SK-MEL-5 (cell line): ENCODE measurements around the gene MFAP5. TPM values are rescaled to one million over a fixed set of nuclear protein-coding genes. Genes with fewer than 3 reads are reported as not detected.
A peak's percentile ranks its signal among the peaks of the same experiment; 100 is the strongest.

ENCODE experiments used
- DNase-seq: peaks from one replicate; pipeline ENCODE4 v3.0.0-alpha.2; 2016; ENCODE audit warnings: low read depth, low spot score
- in situ Hi-C: cut with HindIII; loops from 2 replicates; pipeline ENCODE4 v1.10.0; 2016; ENCODE audit warnings: low sequenced_read_pairs, high pct_unique_total_duplicates, low pct_unique_long_range_greater_than_20kb
- polyA plus RNA-seq, 2 experiments: library from polyadenylated mRNA; depleted of rRNA; stranded (reverse); fragments of >200 nt; gene quantifications; 2 replicates each; pipeline ENCODE4 v1.2.3, GENCODE V29; 2015
- total RNA-seq: library from RNA; depleted of rRNA; stranded (reverse); fragments of >200 nt; shearing (Covaris generic); gene quantifications from 2 replicates; pipeline ENCODE4 v1.2.3, GENCODE V29; 2014; rRNA removed

MFAP5 gene
- total RNA-seq: not detected in 2 replicates
- 0.07 TPM in 1 of 2 replicates, not detected in the other for polyA plus RNA-seq (2015; cell fraction: cytosol; rRNA removed)
- polyA plus RNA-seq (2015; cell fraction: nucleus; rRNA removed): not detected in 2 replicates

GRCh38 chr12:8662593-8662992, at the start of gene MFAP5:
Gene MFAP5, minus strand, starts transcription at chr12:8662826. Its CDS starts 722 bp downstream, at chr12:8662104.
- in situ Hi-C loops: no loop called here

GRCh38 chr12:8709124-8709830, 46.7 kb upstream of the MFAP5 start:
- in situ Hi-C loops: no loop called here
- DNase-seq: peak; percentile 26

More at GRCh38 chr12:8662593-8662992, at the start of gene MFAP5:
- no peak for DNase-seq

- DNase-seq: no peak
- in situ Hi-C loops: no loop called here
Observed at GRCh38 chr12:8702159-8702558, 39.5 kb upstream of the MFAP5 start.

GRCh38 chr12:8701046-8701660, 38.5 kb upstream of the MFAP5 start:
- no peak for DNase-seq
- in situ Hi-C loops: no loop called here

GRCh38 chr12:8699714-8700113, 37.1 kb upstream of the MFAP5 start:
- in situ Hi-C loops: no loop called here
- no peak for DNase-seq

- in situ Hi-C loops: no loop called here
- DNase-seq: no peak
Observed at GRCh38 chr12:8698879-8699278, 36.3 kb upstream of the MFAP5 start.

- in situ Hi-C loops: no loop called here
- DNase-seq: peak; percentile 57
Observed at GRCh38 chr12:8698132-8698851, 35.7 kb upstream of the MFAP5 start.

- in situ Hi-C loops: no loop called here
- peak; percentile 81 for DNase-seq
Observed at GRCh38 chr12:8697476-8698131, 35.0 kb upstream of the MFAP5 start, which contains the start of gene RIMKLB. Gene RIMKLB, plus strand, starts transcription at chr12:8697991. Its CDS starts 15,876 bp downstream, at chr12:8713867.

GRCh38 chr12:8697120-8697475, 34.5 kb upstream of the MFAP5 start:
- in situ Hi-C loops: no loop called here
- DNase-seq: peak; percentile 54

GRCh38 chr12:8696442-8697090, 33.9 kb upstream of the MFAP5 start:
- no peak for DNase-seq
- in situ Hi-C loops: no loop called here

- in situ Hi-C loops: no loop called here
- no peak for DNase-seq
Observed at GRCh38 chr12:8695116-8695515, 32.5 kb upstream of the MFAP5 start.

GRCh38 chr12:8692573-8692972, 29.9 kb upstream of the MFAP5 start:
- no peak for DNase-seq

GRCh38 chr12:8689681-8690080, 27.1 kb upstream of the MFAP5 start:
- in situ Hi-C loops: no loop called here
- no peak for DNase-seq

More at GRCh38 chr12:8692573-8692972, 29.9 kb upstream of the MFAP5 start:
- in situ Hi-C loops: no loop called here

- in situ Hi-C loops: no loop called here
- DNase-seq: peak; percentile 93
Observed at GRCh38 chr12:8687846-8688601, 25.4 kb upstream of the MFAP5 start.

- in situ Hi-C loops: no loop called here
Observed at GRCh38 chr12:8685051-8685450, 22.4 kb upstream of the MFAP5 start.

GRCh38 chr12:8681129-8681884, 18.7 kb upstream of the MFAP5 start:
- no peak for DNase-seq
- in situ Hi-C loops: no loop called here

More at GRCh38 chr12:8685051-8685450, 22.4 kb upstream of the MFAP5 start:
- DNase-seq: no peak
